Epithelial cell of proximal tubule (primary cell): ENCODE data around the gene ADAMTS14. TPM values are rescaled to one million over a fixed set of nuclear protein-coding genes. Genes with fewer than 3 reads are reported as not detected.

ENCODE experiments used
- DNase-seq: peaks from one replicate; pipeline ENCODE4 v3.0.0-alpha.2; 2011; ENCODE audit warnings: low read depth
- H3K4me3 ChIP-seq: 2 replicates; pipeline ENCODE4 v1.5.1; 2011; ENCODE audit warnings: low read depth, mild to moderate bottlenecking, low read length
- CTCF ChIP-seq: conservative IDR thresholded peaks from 2 replicates; pipeline ENCODE4 v1.5.1; 2012; ENCODE audit warnings: low read depth, mild to moderate bottlenecking, low read length
- total RNA-seq: library from RNA; depleted of rRNA; stranded (reverse); fragments of >200 nt; gene quantifications from 2 replicates; pipeline ENCODE4 v1.2.3, GENCODE V29; 2015

Gene ADAMTS14
- total RNA-seq, 1 donor from 2014 or later: 1.3 TPM

DNA sequence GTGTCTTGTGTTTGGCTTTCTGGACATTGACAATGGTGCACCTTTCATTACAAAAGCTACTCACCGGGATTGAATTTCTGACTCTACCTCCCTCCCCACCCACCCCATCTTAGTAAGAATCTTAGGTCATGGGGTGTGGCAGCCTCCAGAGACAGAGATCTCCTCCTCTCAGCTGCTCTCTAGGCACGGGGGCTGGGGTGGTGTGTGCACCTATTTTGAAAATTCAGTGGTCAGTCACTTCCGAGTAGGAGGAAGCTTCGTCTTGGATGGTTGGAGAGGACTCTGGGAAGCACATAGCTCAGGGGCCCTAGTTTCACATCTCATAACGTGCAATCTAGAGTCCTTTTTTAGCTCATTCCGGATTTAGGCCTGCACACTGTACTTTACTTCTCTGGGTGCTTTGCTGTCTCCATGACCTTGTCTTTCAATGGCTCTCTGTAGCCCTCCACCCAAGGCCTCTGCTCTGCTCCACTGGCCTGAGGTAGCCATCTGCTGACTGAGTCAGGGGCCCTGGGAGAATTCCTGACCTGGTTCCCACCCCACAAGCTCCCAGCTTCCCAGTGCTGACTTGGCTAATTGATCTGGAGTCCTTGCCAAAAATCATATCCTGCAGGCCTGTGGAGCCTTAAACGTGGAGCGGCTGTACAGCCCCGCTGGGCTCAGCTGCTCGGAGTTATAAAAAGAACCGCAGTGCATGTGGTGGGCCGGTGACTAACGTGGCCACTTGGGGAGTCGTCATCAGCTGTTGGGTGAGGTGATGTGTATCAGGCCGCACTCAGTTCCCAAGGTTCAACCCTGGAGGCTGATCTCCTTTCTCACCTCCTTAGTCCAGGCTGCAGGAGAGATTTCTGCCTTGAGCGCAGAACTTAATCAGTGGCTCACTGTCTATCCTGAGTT, 19.3 kb upstream of the ADAMTS14 start:
- no peak for TF ChIP-seq CTCF
- peak; percentile 90 for DNase-seq
- no peak overlapping the region for H3K4me3 ChIP-seq

GRCh38 chr10:70655316-70655715, 17.0 kb upstream of the ADAMTS14 start:
- no peak for TF ChIP-seq CTCF
- no peak for DNase-seq
- no peak overlapping the region for H3K4me3 ChIP-seq

GRCh38 chr10:70656489-70656888, 15.8 kb upstream of the ADAMTS14 start:
- peak; percentile 95 for DNase-seq

DNA sequence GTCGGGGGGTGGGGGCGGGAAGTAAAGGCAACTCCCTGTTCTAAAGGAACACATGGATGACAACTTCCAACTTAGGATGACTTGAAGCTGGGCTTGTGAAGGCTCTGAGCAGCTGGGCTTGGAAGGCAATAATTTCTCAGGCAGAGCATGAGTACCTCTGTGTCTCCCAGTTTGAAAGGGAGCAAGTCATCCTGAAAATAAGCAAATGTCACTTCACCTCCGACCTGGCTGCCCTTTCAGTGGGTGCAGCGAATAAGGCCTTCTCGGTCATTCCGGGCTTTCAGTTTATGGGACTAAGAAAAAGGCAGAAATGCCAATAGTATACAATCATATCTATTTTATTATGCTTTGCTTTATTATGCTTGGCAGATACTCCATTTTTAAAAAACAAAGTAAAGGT, 15.3 kb upstream of the ADAMTS14 start:
- no peak for DNase-seq

More at GRCh38 chr10:70656489-70656888, 15.8 kb upstream of the ADAMTS14 start:
- TF ChIP-seq CTCF: no peak
- no peak overlapping the region for H3K4me3 ChIP-seq

GRCh38 chr10:70658582-70659136, 13.6 kb upstream of the ADAMTS14 start:
- no peak for TF ChIP-seq CTCF
- DNase-seq: no peak

More for the DNA sequence above, 15.3 kb upstream of the ADAMTS14 start:
- no peak overlapping the region for H3K4me3 ChIP-seq
- TF ChIP-seq CTCF: no peak

GRCh38 chr10:70659306-70659705, 13.0 kb upstream of the ADAMTS14 start:
- no peak overlapping the region for H3K4me3 ChIP-seq
- TF ChIP-seq CTCF: no peak
- DNase-seq: no peak

More at GRCh38 chr10:70658582-70659136, 13.6 kb upstream of the ADAMTS14 start:
- no peak overlapping the region for H3K4me3 ChIP-seq
